Ascending aorta (tissue), 2 donors: Measurements from ENCODE around the gene SPTBN5. TPM values are rescaled to one million over a fixed set of nuclear protein-coding genes. Genes with fewer than 3 reads are reported as not detected.

Experiments
- DNase-seq, 2 donors: peaks; one replicate each; pipeline ENCODE4 v3.0.0-alpha.2; 2019; ENCODE audit warnings: low spot score in 2 of 2
- H3K27ac ChIP-seq, 2 donors: fragments of 200-600 bp; sonication (generic); one replicate each; pipeline ENCODE4 v1.5.1; 2016 to 2017; ENCODE audit warnings: mild to moderate bottlenecking in 1 of 2
- H3K27me3 ChIP-seq: fragments of 200-600 bp; sonication (generic); one replicate; pipeline ENCODE4 v1.5.1; 2017
- H3K36me3 ChIP-seq, 2 donors: fragments of 200-600 bp; sonication (generic); one replicate each; pipeline ENCODE4 v1.5.1; 2016
- H3K4me1 ChIP-seq, 2 donors: fragments of 200-600 bp; sonication (generic); one replicate each; pipeline ENCODE4 v1.5.1; 2016 to 2017; ENCODE audit warnings: mild to moderate bottlenecking in 1 of 2
- H3K4me3 ChIP-seq, 2 donors: fragments of 200-600 bp; sonication (generic); one replicate each; pipeline ENCODE4 v1.5.1; 2016 to 2017; ENCODE audit warnings: mild to moderate bottlenecking in 1 of 2
- H3K9me3 ChIP-seq, 2 donors: fragments of 200-600 bp; sonication (generic); one replicate each; pipeline ENCODE4 v1.5.1; 2016
- intact Hi-C: fragments of 100-400 bp; cut with DNase I; formaldehyde crosslinking; loops from one replicate; pipeline ENCODE4 v1.15.1; 2023
- total RNA-seq: library from RNA; depleted of rRNA; stranded (reverse); fragments of >200 nt; gene quantifications from one replicate; pipeline ENCODE4 v1.1.0, GENCODE V29; 2016
- TF ChIP-seq, protein P1 (sequence below), 3 experiments: fragments of 200-600 bp in 2 of 3; fragments of 450-650 bp in 1 of 3; sonication (generic) in 2 of 3; IDR thresholded peaks; one replicate each; pipeline ENCODE4 v1.5.1; 2016 to 2019; ENCODE audit warnings: antibody characterized with exemption in 3 of 3, mild to moderate bottlenecking in 1 of 3, moderate library complexity in 1 of 3

Gene SPTBN5
- total RNA-seq, 1 donor from 2014 or later = 1.5 TPM

DNA sequence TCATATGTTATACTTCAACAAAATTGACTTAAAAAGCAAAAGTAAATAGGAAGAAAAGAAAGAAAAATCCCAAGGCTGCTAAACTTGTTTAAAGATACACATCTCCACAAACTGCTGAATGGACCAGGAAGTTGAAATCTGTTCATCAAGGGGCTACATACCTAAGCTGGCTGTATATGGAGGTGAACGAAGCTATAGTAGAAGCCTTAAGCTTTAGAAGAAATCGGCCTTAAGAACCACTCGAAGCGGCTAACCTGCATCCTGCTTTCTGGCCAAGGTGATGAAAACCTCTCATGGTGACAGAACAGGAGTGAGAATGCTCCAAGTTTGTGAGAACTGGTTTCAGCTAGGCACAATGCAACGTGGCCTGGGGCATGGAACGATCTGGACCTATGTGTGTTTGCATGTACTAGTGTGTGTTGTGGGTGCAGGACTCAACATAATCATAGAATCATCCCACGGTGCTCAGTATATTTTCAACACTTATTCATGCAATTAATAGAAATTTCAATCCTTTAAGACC, 31.3 kb upstream of the SPTBN5 start:
- Histone ChIP-seq H3K27ac (no peak overlapping the region), H3K9me3 (no peaks in the 10 kb centered on the region), H3K4me3 (no peak overlapping the region), H3K4me1 (peaks cover 20 to 55% of the 10 kb centered on the region in 2 donors), H3K27me3 (no peaks in the 10 kb centered on the region), H3K36me3 (peaks cover 0 to 14% of the 10 kb centered on the region in 2 donors)
- DNase-seq = no peak
- intact Hi-C loops = loop anchor here (5.0 kb wide), 1 partner anchor 132 kb away; no protein-coding TSS in a partner anchor
- TF ChIP-seq, protein P1, sequence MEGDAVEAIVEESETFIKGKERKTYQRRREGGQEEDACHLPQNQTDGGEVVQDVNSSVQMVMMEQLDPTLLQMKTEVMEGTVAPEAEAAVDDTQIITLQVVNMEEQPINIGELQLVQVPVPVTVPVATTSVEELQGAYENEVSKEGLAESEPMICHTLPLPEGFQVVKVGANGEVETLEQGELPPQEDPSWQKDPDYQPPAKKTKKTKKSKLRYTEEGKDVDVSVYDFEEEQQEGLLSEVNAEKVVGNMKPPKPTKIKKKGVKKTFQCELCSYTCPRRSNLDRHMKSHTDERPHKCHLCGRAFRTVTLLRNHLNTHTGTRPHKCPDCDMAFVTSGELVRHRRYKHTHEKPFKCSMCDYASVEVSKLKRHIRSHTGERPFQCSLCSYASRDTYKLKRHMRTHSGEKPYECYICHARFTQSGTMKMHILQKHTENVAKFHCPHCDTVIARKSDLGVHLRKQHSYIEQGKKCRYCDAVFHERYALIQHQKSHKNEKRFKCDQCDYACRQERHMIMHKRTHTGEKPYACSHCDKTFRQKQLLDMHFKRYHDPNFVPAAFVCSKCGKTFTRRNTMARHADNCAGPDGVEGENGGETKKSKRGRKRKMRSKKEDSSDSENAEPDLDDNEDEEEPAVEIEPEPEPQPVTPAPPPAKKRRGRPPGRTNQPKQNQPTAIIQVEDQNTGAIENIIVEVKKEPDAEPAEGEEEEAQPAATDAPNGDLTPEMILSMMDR (IDR thresholded peaks at IDR 0.05) = no peak

DNA sequence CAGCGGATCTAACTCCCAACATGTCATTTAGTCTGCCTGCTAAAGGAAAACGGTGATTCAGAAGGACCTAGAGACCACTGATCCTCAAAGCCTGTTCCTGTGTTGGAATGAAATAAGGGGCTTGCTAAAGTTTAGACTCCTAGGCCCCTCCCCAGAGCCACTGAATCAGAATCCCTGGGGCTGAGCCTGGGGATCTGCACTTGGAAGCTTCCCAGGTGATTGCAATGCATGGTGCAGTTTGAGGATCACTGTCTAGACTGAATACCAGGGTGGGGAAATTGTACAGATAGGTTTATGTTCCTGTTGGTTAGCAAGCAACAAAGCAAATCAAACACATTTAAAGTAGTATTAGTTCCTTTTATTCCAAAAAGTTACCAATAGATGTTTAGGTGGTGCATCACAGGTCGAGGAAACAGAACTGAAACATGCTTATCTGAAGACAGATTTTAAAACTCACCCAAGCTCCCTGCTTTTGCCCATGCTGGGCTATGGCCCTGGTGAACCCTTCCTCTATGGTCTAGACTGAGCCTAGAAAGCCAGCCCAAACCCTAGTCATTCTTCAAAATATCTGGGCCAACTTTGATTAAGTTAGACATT, 29.6 kb upstream of the SPTBN5 start:
- peaks cover 8 to 23% of the 10 kb centered on the region in 2 donors for H3K36me3 ChIP-seq
- intact Hi-C loops = no loop called here
- no peaks in the 10 kb centered on the region for H3K9me3 ChIP-seq
- DNase-seq = no peak
- H3K27me3 ChIP-seq = no peaks in the 10 kb centered on the region
- TF ChIP-seq, protein P1 (IDR thresholded peaks at IDR 0.05) = no peak
- no peak overlapping the region for H3K4me3 ChIP-seq
- peaks cover 18 to 53% of the 10 kb centered on the region in 2 donors for H3K4me1 ChIP-seq
- no peak overlapping the region for H3K27ac ChIP-seq

DNA sequence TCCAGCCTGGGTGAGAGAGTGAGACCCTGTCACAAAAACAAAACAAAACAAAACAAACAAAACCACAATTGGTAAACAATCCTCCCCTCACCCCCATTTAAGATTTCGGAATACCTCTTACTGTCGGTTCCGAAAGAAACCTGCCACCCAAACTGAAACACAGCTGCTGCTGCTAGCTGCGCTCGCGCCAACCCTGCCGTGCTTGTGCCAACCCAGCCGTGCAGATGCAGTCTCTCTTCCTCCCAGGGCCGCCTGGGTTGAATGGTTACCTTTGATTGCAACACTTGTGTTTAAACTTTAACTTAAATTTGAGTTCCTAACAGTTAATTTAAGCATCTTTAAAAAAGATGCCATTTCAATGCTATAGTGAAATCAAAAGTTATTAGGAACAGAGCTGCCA, 28.5 kb upstream of the SPTBN5 start:
- H3K4me1 ChIP-seq = peaks cover 26 to 60% of the 10 kb centered on the region in 2 donors
- DNase-seq = no peak
- H3K4me3 ChIP-seq = no peak overlapping the region
- H3K27me3 ChIP-seq = no peaks in the 10 kb centered on the region
- TF ChIP-seq, protein P1 (IDR thresholded peaks at IDR 0.05) = no peak
- H3K9me3 ChIP-seq = no peaks in the 10 kb centered on the region
- no peak overlapping the region for H3K27ac ChIP-seq
- intact Hi-C loops = no loop called here
- peaks cover 8 to 23% of the 10 kb centered on the region in 2 donors for H3K36me3 ChIP-seq

DNA sequence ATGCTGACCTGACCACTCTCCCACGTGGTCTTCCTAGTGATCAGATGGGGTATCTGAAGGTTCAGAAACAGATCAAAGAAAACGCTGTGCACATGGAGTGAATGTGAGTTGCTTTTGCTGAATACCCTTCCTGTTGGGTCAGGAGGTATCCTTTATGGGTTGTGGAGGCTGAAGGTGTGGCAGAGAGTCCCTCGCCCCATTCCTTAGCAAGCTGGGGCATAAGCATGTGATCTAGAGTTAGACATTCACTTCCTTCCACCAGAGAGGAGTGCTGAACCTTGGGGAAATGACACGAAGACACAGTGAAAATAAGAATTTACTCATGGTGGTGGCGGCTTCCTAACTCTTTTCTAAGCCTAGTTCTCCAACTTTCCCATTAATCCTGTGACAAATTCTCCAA, 27.8 kb upstream of the SPTBN5 start:
- TF ChIP-seq, protein P1 (IDR thresholded peaks at IDR 0.05) = no peak
- Histone ChIP-seq H3K27ac (peak overlapping the region; percentile 70 to 79), H3K36me3 (peaks cover 8 to 23% of the 10 kb centered on the region in 2 donors), H3K27me3 (no peaks in the 10 kb centered on the region), H3K4me1 (peaks cover 33 to 60% of the 10 kb centered on the region in 2 donors), H3K4me3 (no peak overlapping the region), H3K9me3 (no peaks in the 10 kb centered on the region)
- intact Hi-C loops = no loop called here
- DNase-seq = no peak

DNA sequence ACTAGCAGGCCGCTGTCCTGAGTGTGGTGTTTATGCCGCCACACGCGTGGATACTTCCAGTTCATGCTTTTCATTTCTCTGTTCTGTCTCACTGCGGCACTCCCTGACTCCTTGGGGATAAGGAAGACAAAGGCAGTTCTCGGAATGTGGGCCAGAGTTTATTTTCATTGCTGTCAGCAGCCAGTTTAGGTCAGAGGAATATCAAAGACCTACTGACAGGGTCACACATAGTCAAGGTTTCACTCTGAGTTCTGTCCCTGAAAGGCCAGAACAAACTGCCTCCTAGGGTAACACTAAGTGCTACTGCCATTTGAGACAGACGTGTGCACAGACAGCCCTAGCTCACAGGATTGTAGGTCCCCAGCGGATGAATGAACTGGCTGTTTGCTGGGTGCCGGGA, 27.3 kb upstream of the SPTBN5 start:
- TF ChIP-seq, protein P1 (IDR thresholded peaks at IDR 0.05) = no peak
- DNase-seq = no peak
- intact Hi-C loops = no loop called here
- no peak overlapping the region for H3K4me3 ChIP-seq
- H3K27ac ChIP-seq = peak overlapping the region; percentile 70 to 79
- peaks cover 33 to 58% of the 10 kb centered on the region in 2 donors for H3K4me1 ChIP-seq
- H3K27me3 ChIP-seq = no peaks in the 10 kb centered on the region
- H3K9me3 ChIP-seq = no peaks in the 10 kb centered on the region
- H3K36me3 ChIP-seq = peaks cover 8 to 23% of the 10 kb centered on the region in 2 donors
